ENCODE results near the gene APBA1.

APBA1 gene

GRCh38 chr9:69671879-69672595 lies at the start of gene APBA1:
Gene APBA1, minus strand, starts transcription at chr9:69672371.
- no peaks in the 10 kb centered on the region; the same call in none of the 2 replicates for H3K27me3 ChIP-seq (replicated peaks; ENCODE audit: control insufficient read depth, insufficient read depth, low read length)
- peak; percentile 31 for DNase-seq (ENCODE audit: extremely low read depth, insufficient read length)
- TF ChIP-seq CTCF (IDR thresholded peaks at IDR 0.05; ENCODE audit: insufficient read depth, low read length, poor library complexity, severe bottlenecking), result no peak
- H3K36me3 ChIP-seq (ENCODE audit: control insufficient read depth, insufficient read depth, low read length), result no peaks in the 10 kb centered on the region
- peak within 1 kb of the TSS; percentile 59 for H3K4me3 ChIP-seq (replicated peaks; ENCODE audit: low read depth, low read length)

GRCh38 chr9:69719983-69720382 lies 47.8 kb upstream of the APBA1 start:
- H3K27me3 ChIP-seq (replicated peaks; ENCODE audit: control insufficient read depth, insufficient read depth, low read length), result no peaks in the 10 kb centered on the region
- H3K36me3 ChIP-seq (ENCODE audit: control insufficient read depth, insufficient read depth, low read length), result peaks cover 3% of the 10 kb centered on the region
- TF ChIP-seq CTCF (IDR thresholded peaks at IDR 0.05; ENCODE audit: insufficient read depth, low read length, poor library complexity, severe bottlenecking), result no peak
- no peak for DNase-seq (ENCODE audit: extremely low read depth, insufficient read length)
- H3K4me3 ChIP-seq (replicated peaks; ENCODE audit: low read depth, low read length), result no peak overlapping the region

GRCh38 chr9:69719367-69719766 lies 47.2 kb upstream of the APBA1 start:
- H3K27me3 ChIP-seq (replicated peaks; ENCODE audit: control insufficient read depth, insufficient read depth, low read length), result no peaks in the 10 kb centered on the region
- peaks cover 3% of the 10 kb centered on the region for H3K36me3 ChIP-seq (ENCODE audit: control insufficient read depth, insufficient read depth, low read length)
- DNase-seq (ENCODE audit: extremely low read depth, insufficient read length), result no peak
- H3K4me3 ChIP-seq (replicated peaks; ENCODE audit: low read depth, low read length), result no peak overlapping the region
- TF ChIP-seq CTCF (IDR thresholded peaks at IDR 0.05; ENCODE audit: insufficient read depth, low read length, poor library complexity, severe bottlenecking), result no peak

GRCh38 chr9:69718218-69718617 lies 46.0 kb upstream of the APBA1 start:
- no peak for DNase-seq (ENCODE audit: extremely low read depth, insufficient read length)
- no peak for TF ChIP-seq CTCF (IDR thresholded peaks at IDR 0.05; ENCODE audit: insufficient read depth, low read length, poor library complexity, severe bottlenecking)
- Histone ChIP-seq H3K27me3 (replicated peaks; ENCODE audit: control insufficient read depth, insufficient read depth, low read length) (no peaks in the 10 kb centered on the region), H3K4me3 (replicated peaks; ENCODE audit: low read depth, low read length) (no peak overlapping the region), H3K36me3 (ENCODE audit: control insufficient read depth, insufficient read depth, low read length) (peaks cover 3% of the 10 kb centered on the region)

- Histone ChIP-seq H3K4me3 (replicated peaks; ENCODE audit: low read depth, low read length) (no peak overlapping the region), H3K27me3 (replicated peaks; ENCODE audit: control insufficient read depth, insufficient read depth, low read length) (no peaks in the 10 kb centered on the region), H3K36me3 (ENCODE audit: control insufficient read depth, insufficient read depth, low read length) (peaks cover 2% of the 10 kb centered on the region)
- no peak for DNase-seq (ENCODE audit: extremely low read depth, insufficient read length)
- no peak for TF ChIP-seq CTCF (IDR thresholded peaks at IDR 0.05; ENCODE audit: insufficient read depth, low read length, poor library complexity, severe bottlenecking)
Measured at GRCh38 chr9:69715825-69716224, 43.7 kb upstream of the APBA1 start.

Measured in GM06990 (cell line).